Activated CD4-positive, alpha-beta T cell treated with anti-CD3 and anti-CD28 coated beads for 4 hours (primary cell): ENCODE data around the gene CD70.
"Not testable (repeated sequence)": the region's sequence is repeated elsewhere in the genome, so short reads cannot be mapped to it uniquely, and the experiment has no call there.

Source experiments
- DNase-seq, 2 donors: peaks; one replicate each; pipeline ENCODE4 v3.0.0-alpha.2; 2020

Gene CD70

GRCh38 chr19:6590827-6591319 lies at the start of gene CD70:
TSS of gene CD70 (minus strand) at chr19:6591150. CDS start at chr19:6591002, 148 bp downstream.
- DNase-seq, result peak; percentile 26 to 29

- DNase-seq, result not testable (repeated sequence)
These were observed 49.4 kb upstream of the CD70 start for GRCh38 chr19:6640333-6640732.

- DNase-seq, result no peak
These were observed 48.5 kb upstream of the CD70 start for GRCh38 chr19:6639439-6639838.

- DNase-seq, result not testable (repeated sequence)
These were observed 42.5 kb upstream of the CD70 start for GRCh38 chr19:6633456-6633813.

GRCh38 chr19:6632747-6633455 lies 42.0 kb upstream of the CD70 start:
- DNase-seq, result peak; percentile 33 to 42

GRCh38 chr19:6632002-6632621 lies 41.2 kb upstream of the CD70 start:
- DNase-seq, result peak; percentile 80 to 95

- DNase-seq, result no peak
These were observed 35.8 kb upstream of the CD70 start for GRCh38 chr19:6626764-6627163.

- DNase-seq, result no peak
These were observed 26.4 kb upstream of the CD70 start for GRCh38 chr19:6617374-6617773.

- DNase-seq, result no peak
These were observed 25.1 kb upstream of the CD70 start for GRCh38 chr19:6616011-6616410.

GRCh38 chr19:6613711-6614110 lies 22.8 kb upstream of the CD70 start:
- DNase-seq, result no peak

- no peak for DNase-seq
These were observed 20.2 kb upstream of the CD70 start for GRCh38 chr19:6610934-6611852.

GRCh38 chr19:6608940-6609339 lies 18.0 kb upstream of the CD70 start:
- DNase-seq, result no peak

- DNase-seq, result not testable (repeated sequence)
These were observed 17.2 kb upstream of the CD70 start for GRCh38 chr19:6608146-6608545.

GRCh38 chr19:6606276-6607070 lies 15.5 kb upstream of the CD70 start:
- DNase-seq, result not testable (repeated sequence)

GRCh38 chr19:6604906-6605305 lies 14.0 kb upstream of the CD70 start:
- no peak for DNase-seq

- DNase-seq, result no peak
These were observed 11.8 kb upstream of the CD70 start for GRCh38 chr19:6602729-6603114.

- not testable (repeated sequence) for DNase-seq
These were observed 10.6 kb upstream of the CD70 start for GRCh38 chr19:6601537-6602052.

GRCh38 chr19:6600951-6601536 lies 10.1 kb upstream of the CD70 start:
- not testable (repeated sequence) for DNase-seq

GRCh38 chr19:6599866-6600454 lies 9.0 kb upstream of the CD70 start:
- DNase-seq, result no peak

GRCh38 chr19:6598254-6598892 lies 7.4 kb upstream of the CD70 start:
- not testable (repeated sequence) for DNase-seq
